IPS DF 6.9 (cell line): ENCODE results near the gene FAM83G.
"Not testable (repeated sequence)": the region's sequence is repeated elsewhere in the genome, so short reads cannot be mapped to it uniquely, and the experiment has no call there.

Source experiments
- DNase-seq: peaks from one replicate; pipeline ENCODE4 v3.0.0-alpha.2; 2013; ENCODE audit warnings: low read depth, low spot score
- H3K27ac ChIP-seq: one replicate; pipeline ENCODE4 v1.5.1; 2013; ENCODE audit warnings: low read length, control low read depth
- H3K27me3 ChIP-seq: 2 replicates; pipeline ENCODE4 v1.6.1; 2013; ENCODE audit warnings: mild to moderate bottlenecking, low read length; ENCODE audit not compliant: control insufficient read depth, insufficient read depth
- H3K36me3 ChIP-seq: 2 replicates; pipeline ENCODE4 v1.6.1; 2013; ENCODE audit warnings: low read length; ENCODE audit not compliant: control insufficient read depth, insufficient read depth
- H3K4me1 ChIP-seq: 2 replicates; pipeline ENCODE4 v1.6.1; 2013; ENCODE audit warnings: low read length; ENCODE audit not compliant: control insufficient read depth, insufficient read depth
- H3K4me3 ChIP-seq: 2 replicates; pipeline ENCODE4 v1.5.1; 2013; ENCODE audit warnings: mild to moderate bottlenecking, low read length
- H3K9me3 ChIP-seq: 2 replicates; pipeline ENCODE4 v1.6.1; 2013; ENCODE audit warnings: low read length, inconsistent platforms; ENCODE audit not compliant: control insufficient read depth, insufficient read depth
- WGBS: extraction: QIAGEN DNeasy Blood & Tissue Kit; methylation state at CpG from one replicate; pipeline ENCODE4 v1.1.7; 2013; ENCODE audit warnings: mixed read lengths, missing lambda C conversion rate; ENCODE audit not compliant: insufficient read length, insufficient coverage; 5-methylcytosine and 5-hydroxymethylcytosine counted together

Gene FAM83G

GRCh38 chr17:18932360-18933055 is 72.1 kb downstream of the FAM83G start:
- no peaks in the 10 kb centered on the region for H3K27me3 ChIP-seq
- DNase-seq, result no peak
- no peak overlapping the region for H3K4me3 ChIP-seq
- no peak overlapping the region for H3K27ac ChIP-seq
- no CpG with 5 or more reads among the region's 5 CpGs for WGBS
- H3K36me3 ChIP-seq, result peaks cover 2% of the 10 kb centered on the region; the same call in 1 of the 2 replicates
- no peaks in the 10 kb centered on the region for H3K4me1 ChIP-seq
- no peaks in the 10 kb centered on the region; the same call in 1 of the 2 replicates for H3K9me3 ChIP-seq

- DNase-seq, result no peak
- peaks cover 2% of the 10 kb centered on the region; the same call in 1 of the 2 replicates for H3K36me3 ChIP-seq
- H3K27ac ChIP-seq, result no peak overlapping the region
- no peaks in the 10 kb centered on the region; the same call in 1 of the 2 replicates for H3K9me3 ChIP-seq
- no peak overlapping the region for H3K4me3 ChIP-seq
- no CpG with 5 or more reads among the region's 9 CpGs for WGBS
- no peaks in the 10 kb centered on the region for H3K27me3 ChIP-seq
- no peaks in the 10 kb centered on the region for H3K4me1 ChIP-seq
Measured at GRCh38 chr17:18928628-18929125, 75.9 kb downstream of the FAM83G start.

GRCh38 chr17:18925187-18925586 is 79.4 kb downstream of the FAM83G start:
- Histone ChIP-seq H3K4me1 (no peaks in the 10 kb centered on the region), H3K27me3 (no peaks in the 10 kb centered on the region), H3K27ac (no peak overlapping the region), H3K36me3 (no peaks in the 10 kb centered on the region), H3K4me3 (no peak overlapping the region), H3K9me3 (no peaks in the 10 kb centered on the region)
- WGBS, result no CpG with 5 or more reads among the region's 1 CpG
- DNase-seq, result no peak

- H3K27me3 ChIP-seq, H3K4me1 ChIP-seq, H3K36me3 ChIP-seq, H3K4me3 ChIP-seq, H3K9me3 ChIP-seq, H3K27ac ChIP-seq, DNase-seq: not testable (repeated sequence)
- WGBS, result no CpG with 5 or more reads among the region's 7 CpGs
Measured at GRCh38 chr17:18922596-18922995, 82.0 kb downstream of the FAM83G start.

GRCh38 chr17:18921912-18922451 is 82.6 kb downstream of the FAM83G start:
- no peak for DNase-seq
- H3K36me3 ChIP-seq, result no peaks in the 10 kb centered on the region
- WGBS, result no CpG with 5 or more reads among the region's 4 CpGs
- no peaks in the 10 kb centered on the region for H3K9me3 ChIP-seq
- H3K27ac ChIP-seq, result no peak overlapping the region
- H3K27me3 ChIP-seq, result no peaks in the 10 kb centered on the region
- no peak overlapping the region for H3K4me3 ChIP-seq
- no peaks in the 10 kb centered on the region for H3K4me1 ChIP-seq

GRCh38 chr17:18921485-18921884 is 83.1 kb downstream of the FAM83G start:
- no peak overlapping the region for H3K4me3 ChIP-seq
- DNase-seq, result no peak
- no peaks in the 10 kb centered on the region for H3K27me3 ChIP-seq
- H3K36me3 ChIP-seq, result no peaks in the 10 kb centered on the region
- H3K4me1 ChIP-seq, result no peaks in the 10 kb centered on the region
- H3K9me3 ChIP-seq, result no peaks in the 10 kb centered on the region
- no CpG with 5 or more reads among the region's 2 CpGs for WGBS
- no peak overlapping the region for H3K27ac ChIP-seq

- Histone ChIP-seq H3K27ac (no peak overlapping the region), H3K9me3 (no peaks in the 10 kb centered on the region), H3K4me3 (no peak overlapping the region), H3K4me1 (no peaks in the 10 kb centered on the region), H3K27me3 (no peaks in the 10 kb centered on the region), H3K36me3 (no peaks in the 10 kb centered on the region)
- no CpG with 5 or more reads among the region's 6 CpGs for WGBS
- no peak for DNase-seq
Measured at GRCh38 chr17:18920911-18921441, 83.6 kb downstream of the FAM83G start.

- H3K4me3 ChIP-seq, result no peak overlapping the region
- WGBS, result no CpG with 5 or more reads among the region's 6 CpGs
- no peak overlapping the region for H3K27ac ChIP-seq
Measured at GRCh38 chr17:18919963-18920362, 84.6 kb downstream of the FAM83G start.

More at GRCh38 chr17:18919963-18920362, 84.6 kb downstream of the FAM83G start:
- DNase-seq, result no peak
- no peaks in the 10 kb centered on the region for H3K4me1 ChIP-seq
- no peaks in the 10 kb centered on the region for H3K36me3 ChIP-seq
- H3K9me3 ChIP-seq, result no peaks in the 10 kb centered on the region
- H3K27me3 ChIP-seq, result no peaks in the 10 kb centered on the region
